Transverse colon (tissue), 4 donors: Measurements from ENCODE around the gene DEDD2. TPM values are rescaled to one million over a fixed set of nuclear protein-coding genes. Genes with fewer than 3 reads are reported as not detected.
A peak's percentile ranks its signal among the peaks of the same experiment; 100 is the strongest.

Experiments
- DNase-seq: peaks from one replicate; pipeline ENCODE4 v3.0.0-alpha.2; 2019
- H3K27ac ChIP-seq, 4 donors: fragments of 200-600 bp; sonication (generic); 2 replicates each; pipeline ENCODE4 v1.5.1; 2016 to 2018; ENCODE audit warnings: inconsistent platforms in 4 of 4
- H3K27me3 ChIP-seq: fragments of 200-600 bp; sonication (generic); 2 replicates; pipeline ENCODE4 v1.5.1; 2017; ENCODE audit warnings: inconsistent platforms
- H3K36me3 ChIP-seq, 4 donors: fragments of 200-600 bp; sonication (generic); 2 replicates each; pipeline ENCODE4 v1.5.1; 2017 to 2019; ENCODE audit warnings: inconsistent platforms in 4 of 4
- H3K4me1 ChIP-seq, 4 donors: fragments of 200-600 bp; sonication (generic); 2 replicates each; pipeline ENCODE4 v1.5.1; 2017 to 2020; ENCODE audit warnings: inconsistent platforms in 4 of 4
- H3K4me3 ChIP-seq, 4 donors: fragments of 200-600 bp; sonication (generic); 1 replicate in 1 of 4; 2 replicates in 3 of 4; pipeline versions ENCODE4 v1.5.1 to v1.6.1; 2017 to 2019; ENCODE audit warnings: inconsistent platforms in 4 of 4
- H3K9me3 ChIP-seq, 2 donors: fragments of 200-600 bp; sonication (generic); 2 replicates each; pipeline ENCODE4 v1.5.1; 2017 to 2019; ENCODE audit warnings: inconsistent platforms in 2 of 2
- CTCF ChIP-seq, 5 experiments: fragments of 200-600 bp in 3 of 5; fragments of 450-650 bp in 2 of 5; sonication (generic) in 3 of 5; IDR thresholded peaks; 1 replicate in 2 of 5; 2 replicates in 3 of 5; pipeline ENCODE4 v1.5.1; 2016 to 2017; ENCODE audit warnings: antibody characterized with exemption in 5 of 5, inconsistent platforms in 3 of 5, mild to moderate bottlenecking in 2 of 5, moderate library complexity in 1 of 5
- EP300 ChIP-seq: sonication (generic); formaldehyde crosslinking; IDR thresholded peaks from one replicate; pipeline ENCODE4 v1.6.1; 2017; ENCODE audit warnings: antibody characterized with exemption, low read depth
- POLR2A ChIP-seq: fragments of 450-650 bp; IDR thresholded peaks from one replicate; pipeline ENCODE4 v1.6.1; 2016; ENCODE audit warnings: antibody characterized with exemption, mild to moderate bottlenecking, moderate library complexity
- POLR2AphosphoS5 ChIP-seq, 3 donors: sonication (generic); formaldehyde crosslinking; IDR thresholded peaks; one replicate each; pipeline ENCODE4 v1.6.1; 2016; ENCODE audit warnings: antibody characterized with exemption in 3 of 3
- WGBS, 2 donors: methylation state at CpG; one replicate each; pipeline ENCODE4 v1.1.5; 2018; ENCODE audit warnings: low coverage in 1 of 2; 5-methylcytosine and 5-hydroxymethylcytosine counted together
- in situ Hi-C, 4 donors: fragments of 200-750 bp; cut with MboI; loops; one replicate each; pipeline versions ENCODE4 v1.15.0 to v1.15.1; 2017; ENCODE audit warnings: low sequenced_read_pairs in 3 of 4, low pct_ligation_motif_present in 1 of 4, low pct_unique_long_range_greater_than_20kb in 1 of 4
- intact Hi-C: fragments of 100-400 bp; cut with DNase I; formaldehyde crosslinking; loops from one replicate; pipeline ENCODE4 v1.15.1; 2023; ENCODE audit warnings: low total_unique reads
- total RNA-seq, 4 donors: library from RNA; depleted of rRNA; stranded (reverse); fragments of >200 nt; gene quantifications; one replicate each; pipeline ENCODE4 v1.1.0, GENCODE V29; 2016

The DEDD2 gene
- total RNA-seq, 4 donors from 2014 or later, result 52.2 to 90.8 (median 63.0) TPM

- Histone ChIP-seq H3K9me3 (no peaks in the 10 kb centered on the region), H3K27me3 (no peaks in the 10 kb centered on the region), H3K4me3 (peak within 1 kb of the TSS; percentile 78 to 93 (median 86)), H3K27ac (peak within 1 kb of the TSS; percentile 93 to 95 (median 94)), H3K36me3 (peaks cover 0 to 8% (median 3%) of the 10 kb centered on the region in 4 donors), H3K4me1 (peaks cover 13 to 55% (median 41%) of the 10 kb centered on the region in 4 donors)
- intact Hi-C loops, result no loop called here
- in situ Hi-C loops, result no loop called here
- no peak for TF ChIP-seq CTCF (IDR thresholded peaks at IDR 0.05)
- TF ChIP-seq POLR2A, result peak; percentile 71
- peak; percentile 78 to 88 (median 88) for TF ChIP-seq POLR2AphosphoS5 (IDR thresholded peaks at IDR 0.05)
- no peak for TF ChIP-seq EP300
- WGBS, 2 donors, result 0 to 5% methylated on average over 7 to 53 of the region's 53 CpGs
- peak; percentile 98 for DNase-seq
Measured at GRCh38 chr19:42219812-42220750, 2.6 kb upstream of the DEDD2 start, which contains the start of gene ZNF526. Gene ZNF526 (plus strand): TSS chr19:42220312. CDS start chr19:42224404, 4,092 bp downstream.

GRCh38 chr19:42216653-42217519 is 591 bp downstream of the DEDD2 start:
- no peaks in the 10 kb centered on the region for H3K9me3 ChIP-seq
- peak overlapping the region; percentile 93 to 95 (median 94) for H3K27ac ChIP-seq
- H3K27me3 ChIP-seq, result no peaks in the 10 kb centered on the region
- WGBS, 2 donors, result 2% methylated on average over 41 of the region's 79 CpGs; no CpG with 5 or more reads in 1 of the 2 donors
- TF ChIP-seq POLR2A (peak; percentile 28), CTCF (IDR thresholded peaks at IDR 0.05) (peak in 1 of 5 experiments; percentile 7), POLR2AphosphoS5 (IDR thresholded peaks at IDR 0.05) (peak in 2 of 3 donors; percentile 7 to 10), EP300 (no peak)
- peak; percentile 51 for DNase-seq
- H3K4me1 ChIP-seq, result peaks cover 13 to 69% (median 39%) of the 10 kb centered on the region in 4 donors
- in situ Hi-C loops (no loop called here), intact Hi-C loops (no loop called here)
- H3K4me3 ChIP-seq, result peak overlapping the region; percentile 64 to 96 (median 88)
- H3K36me3 ChIP-seq, result peaks cover 0 to 16% (median 0%) of the 10 kb centered on the region in 4 donors

- H3K9me3 ChIP-seq, result no peaks in the 10 kb centered on the region
- H3K27me3 ChIP-seq, result no peaks in the 10 kb centered on the region
- H3K4me1 ChIP-seq, result peaks cover 13 to 56% (median 26%) of the 10 kb centered on the region in 4 donors
- DNase-seq, result no peak
- 83 to 100% methylated on average over 2 to 11 of the region's 11 CpGs for WGBS, 2 donors
- no peak overlapping the region for H3K27ac ChIP-seq
- intact Hi-C loops, result no loop called here
- TF ChIP-seq POLR2AphosphoS5 (IDR thresholded peaks at IDR 0.05) (no peak), POLR2A (no peak), EP300 (no peak), CTCF (IDR thresholded peaks at IDR 0.05) (no peak)
- in situ Hi-C loops, result no loop called here
- H3K4me3 ChIP-seq, result peak overlapping the region in 1 of 4 donors; percentile 94
- peaks cover 0 to 16% (median 0%) of the 10 kb centered on the region in 4 donors for H3K36me3 ChIP-seq
Measured at GRCh38 chr19:42214810-42215485, 2.5 kb downstream of the DEDD2 start.
